Tibial artery (tissue), 4 donors: ENCODE measurements around the gene NCMAP.

ENCODE experiments used
- DNase-seq, 2 donors: peaks; one replicate each; pipeline ENCODE4 v3.0.0-alpha.2; 2019
- H3K27ac ChIP-seq, 2 donors: fragments of 200-600 bp; sonication (generic) in 1 of 2; 1 replicate in 1 of 2; 2 replicates in 1 of 2; pipeline ENCODE4 v1.5.1; 2018 to 2019; ENCODE audit warnings: mild to moderate bottlenecking in 1 of 2
- H3K27me3 ChIP-seq, 2 donors: fragments of 200-600 bp; sonication (generic) in 1 of 2; one replicate each; pipeline versions ENCODE4 v1.5.1 to v1.6.0; 2016 to 2019
- H3K36me3 ChIP-seq, 3 donors: fragments of 200-600 bp; sonication (generic) in 2 of 3; one replicate each; pipeline ENCODE4 v1.5.1; 2016 to 2019; ENCODE audit warnings: mild to moderate bottlenecking in 2 of 3
- H3K4me1 ChIP-seq, 4 donors: fragments of 200-600 bp; sonication (generic) in 2 of 4; 1 replicate in 3 of 4; 2 replicates in 1 of 4; pipeline ENCODE4 v1.5.1; 2016 to 2019
- H3K4me3 ChIP-seq, 2 donors: fragments of 200-600 bp; sonication (generic) in 1 of 2; 1 replicate in 1 of 2; 2 replicates in 1 of 2; pipeline ENCODE4 v1.5.1; 2018 to 2019; ENCODE audit warnings: mild to moderate bottlenecking in 2 of 2
- H3K9me3 ChIP-seq, 3 donors: fragments of 200-600 bp; sonication (generic) in 1 of 3; one replicate each; pipeline ENCODE4 v1.5.1; 2016 to 2019
- intact Hi-C: fragments of 100-400 bp; cut with DNase I; formaldehyde crosslinking; loops from one replicate; pipeline ENCODE4 v1.15.0; 2023; ENCODE audit warnings: low total_unique reads
- TF ChIP-seq, protein P1 (sequence below), 2 experiments: fragments of 200-600 bp in 1 of 2; fragments of 450-650 bp in 1 of 2; IDR thresholded peaks; one replicate each; pipeline ENCODE4 v1.5.1; 2017 to 2019; ENCODE audit warnings: antibody characterized with exemption in 2 of 2, mild to moderate bottlenecking in 1 of 2, moderate library complexity in 1 of 2

The NCMAP gene

DNA sequence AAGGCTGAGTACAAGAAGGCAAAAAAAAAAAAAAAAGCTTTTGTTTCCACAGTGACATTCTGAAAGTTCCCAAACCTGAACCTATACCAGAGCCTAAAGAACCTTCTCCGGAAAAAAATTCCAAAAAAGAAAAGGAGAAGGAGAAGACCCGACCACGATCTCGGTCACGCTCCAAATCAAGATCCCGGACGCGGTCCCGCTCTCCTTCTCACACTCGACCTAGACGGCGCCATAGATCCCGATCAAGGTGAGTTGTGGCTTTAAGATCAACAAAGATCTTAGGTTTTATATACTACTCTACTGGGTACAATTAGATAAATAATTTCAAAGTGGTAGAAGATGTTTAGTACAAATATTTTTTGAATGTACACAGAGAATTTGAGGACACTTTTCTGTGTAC is 96.5 kb downstream of the NCMAP start:
- DNase-seq: no peak
- H3K9me3 ChIP-seq: no peaks in the 10 kb centered on the region
- H3K27me3 ChIP-seq: no peaks in the 10 kb centered on the region
- no peak overlapping the region for H3K4me3 ChIP-seq
- intact Hi-C loops: no loop called here
- H3K36me3 ChIP-seq: peaks cover 96 to 100% (median 100%) of the 10 kb centered on the region in 3 donors
- peaks cover 0 to 1% (median 0%) of the 10 kb centered on the region in 4 donors for H3K4me1 ChIP-seq
- no peak overlapping the region for H3K27ac ChIP-seq
- TF ChIP-seq, protein P1, sequence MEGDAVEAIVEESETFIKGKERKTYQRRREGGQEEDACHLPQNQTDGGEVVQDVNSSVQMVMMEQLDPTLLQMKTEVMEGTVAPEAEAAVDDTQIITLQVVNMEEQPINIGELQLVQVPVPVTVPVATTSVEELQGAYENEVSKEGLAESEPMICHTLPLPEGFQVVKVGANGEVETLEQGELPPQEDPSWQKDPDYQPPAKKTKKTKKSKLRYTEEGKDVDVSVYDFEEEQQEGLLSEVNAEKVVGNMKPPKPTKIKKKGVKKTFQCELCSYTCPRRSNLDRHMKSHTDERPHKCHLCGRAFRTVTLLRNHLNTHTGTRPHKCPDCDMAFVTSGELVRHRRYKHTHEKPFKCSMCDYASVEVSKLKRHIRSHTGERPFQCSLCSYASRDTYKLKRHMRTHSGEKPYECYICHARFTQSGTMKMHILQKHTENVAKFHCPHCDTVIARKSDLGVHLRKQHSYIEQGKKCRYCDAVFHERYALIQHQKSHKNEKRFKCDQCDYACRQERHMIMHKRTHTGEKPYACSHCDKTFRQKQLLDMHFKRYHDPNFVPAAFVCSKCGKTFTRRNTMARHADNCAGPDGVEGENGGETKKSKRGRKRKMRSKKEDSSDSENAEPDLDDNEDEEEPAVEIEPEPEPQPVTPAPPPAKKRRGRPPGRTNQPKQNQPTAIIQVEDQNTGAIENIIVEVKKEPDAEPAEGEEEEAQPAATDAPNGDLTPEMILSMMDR (IDR thresholded peaks at IDR 0.05): no peak

DNA sequence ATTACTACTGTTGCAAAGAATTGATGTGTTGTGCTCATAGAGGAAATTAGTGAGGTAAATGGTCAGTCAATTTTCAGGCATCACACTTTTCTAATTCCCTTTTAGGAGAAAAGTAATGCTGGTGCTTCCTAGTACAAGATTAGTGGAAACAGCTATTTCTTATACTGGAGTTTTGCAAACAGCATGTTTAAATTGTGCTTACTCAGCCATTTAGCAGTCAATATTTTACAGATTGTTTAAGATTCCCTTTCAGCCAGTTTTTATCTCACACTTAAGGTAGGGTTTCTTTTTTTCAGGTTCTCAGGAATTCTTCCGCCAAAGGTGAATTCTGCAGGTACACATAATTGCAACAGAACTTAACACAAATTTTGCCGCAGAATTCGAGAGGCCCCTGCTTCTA is 98.1 kb downstream of the NCMAP start:
- Histone ChIP-seq H3K9me3 (no peaks in the 10 kb centered on the region), H3K4me1 (no peaks in the 10 kb centered on the region), H3K4me3 (no peak overlapping the region), H3K27ac (no peak overlapping the region), H3K36me3 (peaks cover 88 to 100% (median 100%) of the 10 kb centered on the region in 3 donors), H3K27me3 (no peaks in the 10 kb centered on the region)
- TF ChIP-seq, protein P1 (IDR thresholded peaks at IDR 0.05): no peak
- intact Hi-C loops: no loop called here
- DNase-seq: no peak

DNA sequence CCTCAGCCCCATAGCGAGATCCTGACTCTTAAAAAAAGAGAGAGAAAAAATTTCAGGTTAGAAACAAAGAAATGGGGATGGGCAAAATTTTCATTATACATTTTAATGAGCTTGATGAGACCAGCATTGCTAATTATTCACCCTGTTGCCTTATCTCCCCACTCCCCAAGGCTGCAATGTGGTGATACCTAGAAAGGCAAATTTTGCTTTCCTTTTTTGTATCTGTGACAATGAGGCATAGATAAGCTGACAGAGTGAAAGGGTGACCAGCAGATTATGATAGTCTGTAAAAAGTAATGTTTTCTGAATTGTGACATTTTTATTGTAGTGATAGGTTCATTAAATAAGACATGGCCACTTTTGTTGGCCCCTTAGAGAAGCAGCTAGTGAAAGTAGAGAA is 100.2 kb downstream of the NCMAP start:
- Histone ChIP-seq H3K4me3 (no peak overlapping the region), H3K27ac (no peak overlapping the region), H3K4me1 (no peaks in the 10 kb centered on the region), H3K27me3 (no peaks in the 10 kb centered on the region), H3K9me3 (no peaks in the 10 kb centered on the region), H3K36me3 (peaks cover 76 to 100% (median 95%) of the 10 kb centered on the region in 3 donors)
- DNase-seq: no peak
- TF ChIP-seq, protein P1 (IDR thresholded peaks at IDR 0.05): no peak
- intact Hi-C loops: no loop called here

DNA sequence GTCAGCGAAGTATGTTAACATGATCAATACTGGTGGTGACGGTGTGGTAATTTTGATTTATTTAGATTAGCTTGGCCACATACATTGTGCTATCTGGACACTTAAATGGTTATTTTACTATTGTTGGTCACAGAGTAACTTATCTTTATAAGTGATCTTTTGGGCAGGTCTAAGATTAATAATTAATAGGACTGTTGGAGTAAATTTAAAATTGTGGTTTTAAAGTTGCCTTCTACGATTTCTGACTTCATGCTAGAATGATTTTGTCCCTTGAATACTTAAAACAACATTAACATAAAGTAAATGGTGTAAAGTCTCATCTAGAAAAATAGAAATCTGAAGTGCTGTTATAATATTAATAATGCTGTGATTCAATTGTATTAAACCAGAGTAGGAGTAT is 101.9 kb downstream of the NCMAP start:
- no peak overlapping the region for H3K4me3 ChIP-seq
- H3K27me3 ChIP-seq: no peaks in the 10 kb centered on the region
- no peaks in the 10 kb centered on the region for H3K9me3 ChIP-seq
- no peak overlapping the region for H3K27ac ChIP-seq
- intact Hi-C loops: no loop called here
- DNase-seq: no peak
- TF ChIP-seq, protein P1 (IDR thresholded peaks at IDR 0.05): no peak
- peaks cover 76 to 100% (median 95%) of the 10 kb centered on the region in 3 donors for H3K36me3 ChIP-seq
- H3K4me1 ChIP-seq: no peaks in the 10 kb centered on the region
